CD4-positive, alpha-beta T cell treated with Interleukin-4 for 4 hours (primary cell): ENCODE results near the gene MARCHF2.

Source experiments
- DNase-seq: peaks from one replicate; pipeline ENCODE4 v3.0.0-alpha.2; 2020

MARCHF2 gene

GRCh38 chr19:8481616-8482015, 68.5 kb downstream of the MARCHF2 start:
- no peak for DNase-seq

DNA sequence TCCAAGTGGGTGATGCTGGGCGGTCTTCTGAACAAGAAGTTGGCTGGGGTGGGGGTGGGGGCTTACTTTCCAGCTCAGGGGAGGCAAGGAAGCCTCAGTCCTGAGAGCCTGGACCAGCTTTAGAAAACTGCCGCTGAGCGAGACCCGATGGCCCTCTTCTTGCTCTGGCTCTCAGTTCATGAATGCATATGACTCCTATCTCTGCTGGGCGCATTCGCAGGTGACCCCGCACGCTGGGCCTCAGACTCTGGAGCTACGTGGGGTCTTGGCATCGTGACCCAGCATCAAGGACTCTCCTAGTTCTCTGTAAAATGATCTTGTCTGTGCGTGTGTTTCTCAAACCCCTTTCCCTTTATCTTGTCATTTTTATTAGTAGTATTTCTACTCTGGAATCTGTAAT, 69.6 kb downstream of the MARCHF2 start:
- no peak for DNase-seq

- no peak for DNase-seq
Measured at GRCh38 chr19:8483165-8483564, 70.1 kb downstream of the MARCHF2 start.

GRCh38 chr19:8484331-8484894, 71.3 kb downstream of the MARCHF2 start:
- DNase-seq = peak; percentile 16

- no peak for DNase-seq
Measured at GRCh38 chr19:8485561-8486371, 72.7 kb downstream of the MARCHF2 start.

DNA sequence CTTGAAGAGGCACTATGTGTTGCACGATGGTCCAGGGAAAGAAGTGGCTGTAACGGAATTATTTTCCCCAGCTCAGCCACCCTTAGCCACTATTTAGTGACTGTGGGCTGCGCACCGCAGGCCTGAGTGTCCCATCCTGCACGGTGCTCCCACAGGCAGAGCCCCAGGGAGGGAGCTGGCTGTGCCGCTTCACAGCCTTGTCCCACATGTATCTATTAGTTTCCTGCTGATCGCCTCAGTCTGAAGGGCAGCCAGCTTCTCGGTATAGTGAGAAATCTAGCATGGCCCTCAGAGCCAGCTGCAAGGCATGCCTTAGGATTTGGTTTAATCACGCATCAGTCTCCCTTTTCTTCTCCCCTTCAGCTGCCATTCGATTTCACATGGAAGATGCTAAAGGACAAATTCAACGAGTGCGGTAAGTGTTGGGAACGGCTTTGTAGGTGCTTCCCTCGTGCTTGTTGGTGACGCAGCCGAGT, 73.6 kb downstream of the MARCHF2 start:
- no peak for DNase-seq

DNA sequence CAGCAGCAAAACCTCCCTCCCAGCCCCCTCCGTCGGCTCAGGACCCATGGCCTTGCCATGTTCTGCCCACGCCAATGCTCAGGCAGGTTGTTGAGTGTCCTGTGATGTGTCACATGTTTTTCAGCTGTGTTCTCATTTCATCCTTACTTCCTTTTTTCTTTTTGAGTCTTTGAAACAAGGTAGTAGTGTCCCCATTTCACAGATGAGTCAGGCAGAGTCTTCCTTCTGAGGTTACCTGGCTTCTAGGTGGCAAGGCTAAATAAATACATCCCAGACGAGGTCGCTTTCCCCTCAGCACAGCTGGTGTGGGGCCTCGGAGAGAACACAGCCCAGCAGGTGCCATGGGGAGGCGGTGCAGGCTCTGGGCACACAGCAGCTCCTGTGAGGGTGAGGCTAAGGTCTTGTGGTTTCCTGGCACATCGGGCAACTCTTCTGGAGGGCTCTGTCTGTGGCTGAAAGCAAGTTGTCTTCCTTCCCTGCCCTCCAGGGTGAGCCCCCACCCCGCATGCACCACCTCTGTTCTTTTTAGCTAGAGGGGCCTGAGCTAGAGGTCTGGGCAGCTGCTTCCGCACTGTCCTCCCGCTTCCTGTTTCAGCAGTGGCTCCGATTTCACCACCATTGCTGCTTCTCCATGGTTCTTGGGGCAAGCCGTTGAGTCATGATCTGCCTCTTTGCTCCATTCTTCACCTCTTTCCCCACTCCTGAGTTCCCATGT, 74.2 kb downstream of the MARCHF2 start:
- peak; percentile 74 for DNase-seq

GRCh38 chr19:8488365-8488764, 75.3 kb downstream of the MARCHF2 start:
- DNase-seq = no peak
